GM21360 (cell line): ENCODE measurements around the gene ANO2.
"Not testable (repeated sequence)": the region's sequence is repeated elsewhere in the genome, so short reads cannot be mapped to it uniquely, and the experiment has no call there.

ENCODE experiments used
- ATAC-seq: cut with Tn5 transposase; IDR thresholded peaks from one replicate; pipeline ENCODE4 v1.9.1; 2021; ENCODE audit warnings: mild to moderate bottlenecking, moderate library complexity; ENCODE audit not compliant: unreplicated experiment

Gene ANO2

DNA sequence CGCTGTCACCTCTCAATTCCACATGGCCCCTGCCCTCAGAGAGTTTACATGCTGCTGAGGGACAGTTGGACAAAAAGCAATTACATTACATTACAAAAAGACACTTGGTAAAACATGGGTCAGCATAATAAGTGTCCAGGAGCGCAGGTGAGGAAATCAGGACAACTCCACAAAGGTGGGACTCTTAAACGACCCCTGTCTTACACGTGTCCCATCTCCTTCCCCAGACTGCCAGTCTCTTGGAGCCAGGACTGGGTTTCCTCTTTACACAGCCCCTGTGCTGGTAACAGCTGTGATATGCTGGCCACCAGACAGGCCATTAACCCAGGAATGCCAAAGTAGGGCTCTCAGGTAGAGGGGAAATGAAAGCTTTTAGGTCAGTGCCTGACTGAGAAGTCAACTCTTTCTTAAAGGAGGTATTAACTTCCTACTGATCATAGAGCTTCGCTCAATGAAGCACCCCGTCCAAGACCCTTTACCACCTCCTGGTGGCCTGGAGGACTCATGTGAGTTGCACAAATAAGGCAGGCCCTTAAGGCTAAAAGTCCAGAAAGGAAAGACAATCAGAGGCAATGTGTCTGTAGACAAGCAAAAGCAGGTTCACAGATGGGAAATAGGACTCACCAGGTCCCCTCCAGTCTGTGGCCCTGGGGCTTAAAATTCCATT is 55.5 kb downstream of the ANO2 start:
- ATAC-seq: no peak

DNA sequence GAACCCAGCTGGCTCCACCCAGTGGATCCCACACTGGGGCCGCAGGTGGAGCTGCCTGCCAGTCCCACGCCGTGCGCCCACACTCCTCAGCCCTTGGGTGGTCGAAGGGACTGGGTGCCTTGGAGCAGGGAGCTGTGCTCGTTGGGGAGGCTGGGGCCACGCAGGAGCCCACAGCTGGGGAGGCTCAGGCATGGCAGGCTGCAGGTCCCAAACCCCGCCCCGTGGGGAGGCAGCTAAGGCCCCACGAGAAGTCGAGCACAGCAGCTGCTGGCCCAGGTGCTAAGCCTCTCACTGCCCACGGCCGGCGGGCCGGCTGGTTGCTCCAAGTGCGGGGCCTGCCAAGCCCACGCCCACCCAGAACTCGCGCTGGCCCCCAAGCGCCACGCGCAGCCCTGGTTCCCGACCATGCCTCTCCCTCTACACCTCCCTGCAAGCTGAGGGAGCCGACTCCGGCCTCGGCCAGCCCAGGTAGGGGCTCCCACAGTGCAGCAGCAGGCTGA is 56.2 kb downstream of the ANO2 start:
- ATAC-seq: no peak

DNA sequence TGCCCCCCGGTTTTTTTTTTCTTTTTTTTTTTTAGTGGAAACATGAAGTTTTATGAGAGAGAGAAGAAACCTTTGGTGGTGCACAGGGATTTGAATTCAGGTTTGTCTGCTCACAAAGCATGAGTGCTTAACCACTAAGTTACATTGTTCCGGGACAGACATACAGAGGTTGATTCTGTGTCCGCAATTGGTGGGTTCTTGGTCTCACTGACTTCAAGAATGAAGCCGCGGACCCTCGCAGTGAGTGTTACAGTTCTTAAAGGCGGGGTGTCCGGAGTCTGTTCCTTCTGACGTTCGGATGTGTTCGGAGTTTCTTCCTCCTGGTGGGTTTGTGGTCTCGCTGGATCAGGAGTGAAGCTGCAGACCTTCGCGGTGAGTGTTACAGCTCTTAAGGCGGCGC is 57.2 kb downstream of the ANO2 start:
- ATAC-seq: not testable (repeated sequence)

DNA sequence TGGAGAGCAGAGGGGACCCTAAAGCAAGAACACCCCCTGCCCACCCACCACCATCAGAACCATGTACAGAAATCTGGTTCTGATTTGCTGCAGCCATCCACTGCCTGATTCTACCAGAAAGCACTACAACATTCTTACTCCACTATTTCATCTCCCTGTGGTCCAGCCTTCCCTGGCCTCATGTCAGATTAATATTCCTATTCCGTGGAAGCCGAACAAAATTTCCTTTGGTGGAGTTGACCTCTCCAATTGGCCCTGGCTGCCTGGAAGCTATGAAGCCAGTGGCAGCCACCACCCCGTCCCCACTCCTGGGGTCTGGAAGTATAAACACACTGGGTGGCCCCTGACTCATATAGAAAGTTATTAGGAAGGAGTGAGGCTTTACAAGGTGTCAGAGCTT is 60.2 kb downstream of the ANO2 start:
- ATAC-seq: no peak

DNA sequence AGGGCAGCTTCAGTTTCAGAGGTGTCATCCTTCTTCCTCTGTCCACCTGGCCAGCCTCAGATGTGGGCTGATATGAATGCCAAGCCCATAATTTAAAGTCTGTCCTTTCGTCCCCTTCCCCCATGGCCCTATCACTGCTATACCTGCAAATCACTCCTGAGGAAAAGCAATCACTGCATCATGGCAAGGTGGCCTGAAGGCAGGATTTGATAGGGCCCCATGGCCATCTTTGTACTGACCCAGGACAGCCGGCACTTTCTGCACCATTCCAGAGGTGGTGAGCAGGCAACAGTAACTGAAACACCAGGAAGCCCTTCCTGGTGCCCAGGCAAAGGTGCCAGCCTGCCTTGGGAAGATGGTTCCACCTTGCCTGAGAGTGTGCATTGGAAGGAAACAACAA is 60.8 kb downstream of the ANO2 start:
- no peak for ATAC-seq

DNA sequence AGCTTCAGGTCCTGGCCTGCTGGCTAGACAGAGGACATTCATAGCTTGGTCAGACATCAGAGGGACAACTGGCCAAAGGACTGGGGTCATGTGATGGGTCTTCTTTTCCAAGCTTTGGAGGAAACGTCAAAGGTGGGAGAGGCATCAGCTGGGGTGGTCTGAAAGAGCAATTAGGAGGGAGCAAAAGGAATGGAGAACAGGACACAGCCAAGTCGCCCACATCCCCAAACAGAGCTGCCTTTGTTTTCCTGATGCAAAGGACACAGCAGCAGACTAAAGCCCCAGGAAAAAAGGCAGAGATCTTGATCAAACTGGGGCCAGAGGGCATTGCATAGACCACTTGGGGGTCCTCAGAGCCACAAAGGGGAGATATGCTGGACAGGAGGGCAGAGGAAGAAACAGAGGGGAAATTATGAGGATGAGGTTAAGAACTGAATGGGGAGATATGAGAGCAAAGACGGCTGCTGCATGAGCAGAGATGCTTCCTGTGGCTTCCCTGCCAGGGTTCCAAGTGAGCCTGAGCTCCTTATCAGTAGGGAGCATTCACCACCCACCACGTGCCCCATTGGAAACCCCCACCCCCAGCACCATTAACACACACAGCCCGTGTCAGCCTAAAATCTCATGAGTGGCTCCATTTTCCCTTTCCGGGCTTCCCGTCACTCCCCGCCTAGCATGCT is 62.4 kb downstream of the ANO2 start:
- no peak for ATAC-seq

DNA sequence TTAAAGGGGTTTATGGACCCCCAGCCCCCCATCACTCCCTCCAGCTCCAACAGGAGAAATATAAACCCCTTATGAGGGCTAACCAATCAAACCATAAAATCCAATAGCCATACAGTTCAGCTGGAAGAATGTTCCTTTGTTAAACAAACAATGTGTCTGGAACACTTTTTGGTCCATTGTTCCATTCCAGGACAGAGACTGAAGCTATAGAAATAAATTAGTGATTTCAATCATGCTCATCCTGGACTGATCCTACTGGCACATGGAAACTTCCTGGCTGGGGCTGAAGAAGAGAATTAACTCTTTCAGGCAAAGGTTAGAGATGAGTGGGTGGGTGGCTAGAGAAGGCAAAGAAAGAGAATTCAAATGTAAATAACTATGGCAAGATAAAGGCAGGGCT is 63.4 kb downstream of the ANO2 start:
- no peak for ATAC-seq

DNA sequence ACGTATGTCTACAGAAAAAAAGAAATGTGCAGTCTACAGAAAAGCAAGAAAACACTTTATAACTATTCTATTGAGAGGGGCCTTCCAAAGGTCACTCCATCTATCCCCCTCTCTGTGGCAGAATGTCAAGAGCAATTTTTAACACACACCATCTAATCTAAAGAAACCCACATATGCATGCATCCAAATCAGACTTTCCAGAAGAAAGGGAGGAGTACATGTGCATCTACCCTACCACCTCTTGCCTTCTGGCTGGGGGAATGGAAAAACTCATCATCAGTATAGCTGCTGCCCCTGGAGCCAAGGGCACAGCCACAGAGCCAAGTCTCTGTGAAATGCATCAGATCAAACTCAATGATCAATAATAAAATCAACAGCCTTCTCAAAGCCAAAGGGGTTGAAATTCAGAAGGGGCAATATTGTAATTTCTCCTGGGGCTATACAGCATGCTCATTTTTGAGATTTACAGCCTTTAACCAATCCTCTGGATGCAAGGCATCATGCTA is 63.9 kb downstream of the ANO2 start:
- ATAC-seq: no peak

DNA sequence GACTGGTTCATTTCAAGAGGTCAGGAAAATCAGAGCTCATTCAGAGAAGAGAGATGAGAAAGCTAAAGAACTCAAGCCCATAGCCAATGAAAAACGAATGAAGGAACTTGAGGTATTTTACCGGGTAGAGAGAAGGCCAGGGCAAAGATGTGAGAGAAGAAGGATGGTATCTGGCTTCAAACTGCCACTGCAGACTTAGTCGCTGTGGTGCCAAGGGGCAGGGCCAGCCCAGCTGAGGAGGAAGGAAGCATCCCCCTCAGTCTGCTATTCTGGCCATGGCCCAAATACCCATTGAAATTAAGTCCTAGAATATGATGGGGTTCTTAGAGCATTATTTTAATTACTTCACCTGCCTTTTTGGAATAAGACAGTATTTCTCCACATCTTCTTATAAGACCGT is 69.2 kb downstream of the ANO2 start:
- no peak for ATAC-seq

DNA sequence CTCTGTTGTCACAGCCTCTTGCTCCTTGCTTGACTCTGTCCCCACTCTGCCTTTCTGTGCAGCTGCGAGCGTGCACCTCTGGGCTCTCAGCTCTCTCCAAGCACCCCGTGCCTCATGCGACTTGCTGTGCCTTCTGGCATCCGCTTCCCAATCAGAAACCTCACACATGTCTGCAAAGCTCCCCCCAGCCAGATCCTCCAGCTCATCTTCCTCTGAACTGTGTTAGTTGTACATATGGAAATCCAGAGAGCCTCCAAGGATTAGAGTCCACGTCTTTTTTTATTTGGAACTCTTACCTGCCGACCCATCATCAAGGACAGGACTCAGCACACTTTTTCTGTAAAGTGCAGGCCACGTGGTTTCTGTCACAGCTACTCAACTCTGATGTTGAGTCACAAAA is 70.5 kb downstream of the ANO2 start:
- ATAC-seq: no peak

DNA sequence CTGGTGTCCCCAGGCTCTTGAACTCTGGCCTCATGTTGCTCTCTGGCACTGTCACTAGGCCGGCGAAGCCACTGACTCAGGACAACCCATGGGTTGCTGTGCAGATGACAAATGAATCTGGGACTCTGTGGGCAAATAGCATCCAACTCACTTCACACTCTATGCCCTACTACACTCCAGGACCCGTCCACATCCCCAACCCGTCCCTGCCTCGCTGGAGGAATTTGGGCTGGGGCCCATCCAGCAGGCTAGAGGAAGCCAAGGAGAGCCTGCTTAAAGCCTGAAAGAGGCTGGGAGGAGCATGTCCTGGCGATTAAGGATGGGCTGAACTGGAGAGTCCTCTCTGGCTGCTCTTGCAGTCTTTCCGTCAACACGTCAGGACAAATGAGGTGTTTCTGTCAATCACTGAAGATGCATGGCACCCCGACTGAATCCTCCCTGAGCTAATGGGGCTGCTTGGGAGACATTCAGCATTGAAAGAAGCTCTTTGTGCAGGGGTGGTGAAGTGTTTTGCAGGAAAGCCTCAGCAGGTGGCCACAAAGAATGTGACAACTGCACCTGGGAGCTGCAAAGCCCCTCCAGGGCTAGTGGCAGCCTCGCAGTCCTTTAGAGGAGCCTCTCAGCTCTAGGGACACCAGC is 71.7 kb downstream of the ANO2 start:
- no peak for ATAC-seq

DNA sequence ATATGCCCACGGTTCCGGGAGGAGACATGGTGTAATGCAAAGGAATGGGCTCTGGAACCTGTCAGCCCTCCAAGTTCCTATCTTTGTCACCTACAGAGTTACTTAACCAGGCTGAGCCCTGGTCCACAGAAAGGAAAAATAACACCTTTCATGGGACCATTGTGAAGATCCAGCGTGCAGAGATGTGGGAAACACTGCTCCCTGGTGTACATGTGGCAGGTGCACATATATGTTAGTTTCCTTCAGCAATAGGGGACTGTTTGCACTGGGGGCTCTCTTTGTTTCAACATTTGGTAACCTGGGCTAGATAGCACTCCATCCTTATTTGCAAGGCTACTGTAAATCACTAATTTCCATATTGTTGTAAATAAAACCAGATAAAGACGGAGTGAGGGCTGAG is 72.3 kb downstream of the ANO2 start:
- ATAC-seq: no peak

DNA sequence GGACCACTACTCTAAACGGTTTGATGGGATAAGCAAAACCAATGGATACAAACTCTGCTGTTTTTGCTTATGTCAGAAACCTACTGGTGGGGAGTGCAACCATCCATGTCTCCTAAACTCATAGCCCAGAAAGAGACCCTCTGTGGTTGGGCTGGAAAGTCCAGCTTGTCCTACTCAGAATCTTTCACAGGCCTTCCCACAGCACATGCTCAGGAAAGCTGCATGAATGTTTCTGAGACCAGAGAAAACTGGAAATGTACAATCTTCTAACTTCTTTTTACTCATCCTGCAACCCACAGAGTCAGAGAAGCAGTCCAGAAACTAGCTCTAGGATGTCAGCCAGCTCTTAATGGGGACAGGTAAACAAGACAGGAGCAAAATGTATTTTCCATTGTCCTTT is 73.3 kb downstream of the ANO2 start:
- ATAC-seq: no peak

DNA sequence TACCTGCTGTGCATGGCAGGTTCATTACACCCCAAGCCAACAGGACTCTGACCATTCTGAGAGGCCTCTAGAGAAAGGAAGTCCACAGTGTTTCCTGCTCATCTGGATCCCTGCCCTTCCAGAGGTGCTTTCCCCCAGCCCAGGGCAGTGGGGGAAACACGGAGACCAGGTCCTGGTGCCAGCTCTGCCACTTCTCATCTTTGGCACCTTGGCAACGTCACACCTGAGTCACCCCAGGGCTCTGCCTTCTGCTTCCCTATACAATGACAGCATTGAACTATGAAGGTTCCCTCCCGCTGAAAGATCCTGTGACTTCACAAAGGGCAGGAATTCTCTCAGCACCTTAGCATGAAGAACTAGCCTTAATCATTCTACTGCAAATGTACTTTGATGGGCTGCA is 74.9 kb downstream of the ANO2 start:
- no peak for ATAC-seq

DNA sequence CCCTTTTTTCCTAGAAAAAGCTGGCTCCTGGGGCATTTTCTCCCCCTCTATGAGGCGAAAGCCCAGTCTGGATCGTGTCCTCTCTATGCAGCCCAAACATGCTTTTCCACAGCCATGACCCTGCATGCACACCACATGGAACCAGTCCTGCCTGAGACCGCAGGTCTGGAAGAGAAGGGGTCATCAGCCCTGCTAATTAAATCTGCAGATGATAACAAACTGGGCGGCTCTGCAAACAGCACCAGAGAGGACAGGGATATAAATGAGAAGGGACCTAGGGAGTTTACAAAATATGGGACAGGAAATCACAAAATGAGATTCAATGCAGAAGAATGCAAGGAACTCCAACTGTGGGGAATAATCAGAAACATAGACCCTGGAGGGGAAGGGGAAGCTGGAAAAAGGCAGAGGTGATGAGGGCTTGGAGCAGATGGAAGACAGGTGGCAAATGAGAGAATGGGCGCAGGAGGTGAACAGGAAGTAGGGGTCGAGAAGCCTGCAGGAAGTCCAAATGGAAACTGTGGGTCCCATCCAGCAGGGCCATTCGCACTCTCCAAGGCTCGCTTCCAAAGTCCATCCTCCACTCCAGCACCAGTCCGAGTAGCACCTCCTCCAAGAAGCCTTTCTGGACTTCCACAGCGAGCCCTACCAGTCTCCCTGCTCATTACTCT is 76.3 kb downstream of the ANO2 start:
- no peak for ATAC-seq

DNA sequence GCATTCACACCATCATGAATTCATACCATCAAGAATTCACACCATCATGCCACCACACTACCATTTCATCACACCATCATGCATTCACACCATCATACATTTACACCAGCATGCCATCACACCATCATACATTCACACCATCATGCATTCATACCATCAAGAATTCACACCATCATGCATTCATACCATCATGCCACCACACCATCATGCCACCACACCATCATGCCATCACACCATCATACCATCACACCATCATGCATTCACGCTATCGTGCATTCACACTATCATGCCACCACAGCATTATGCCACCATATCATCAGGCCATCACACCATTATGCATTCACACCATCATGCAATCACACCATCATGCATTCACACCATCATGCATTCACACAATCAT is 79.7 kb downstream of the ANO2 start:
- ATAC-seq: no peak

DNA sequence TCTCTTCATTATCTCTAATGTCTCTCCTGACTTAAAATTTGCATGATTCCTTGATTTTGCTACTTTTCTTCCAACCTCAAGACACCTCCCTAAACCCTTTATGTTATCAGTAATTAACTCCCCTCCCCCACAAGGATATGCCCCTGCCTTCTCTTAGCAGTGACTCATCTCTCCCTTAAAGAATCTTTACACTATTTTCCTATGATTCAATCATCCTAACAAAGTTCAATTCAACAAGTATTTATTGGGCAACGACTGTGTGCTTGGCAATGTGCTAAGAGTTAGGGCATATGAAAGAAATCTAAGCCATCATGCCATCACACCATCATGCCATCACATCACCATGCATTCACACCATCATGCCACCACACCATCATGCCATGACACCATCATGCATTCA is 80.1 kb downstream of the ANO2 start:
- ATAC-seq: no peak

DNA sequence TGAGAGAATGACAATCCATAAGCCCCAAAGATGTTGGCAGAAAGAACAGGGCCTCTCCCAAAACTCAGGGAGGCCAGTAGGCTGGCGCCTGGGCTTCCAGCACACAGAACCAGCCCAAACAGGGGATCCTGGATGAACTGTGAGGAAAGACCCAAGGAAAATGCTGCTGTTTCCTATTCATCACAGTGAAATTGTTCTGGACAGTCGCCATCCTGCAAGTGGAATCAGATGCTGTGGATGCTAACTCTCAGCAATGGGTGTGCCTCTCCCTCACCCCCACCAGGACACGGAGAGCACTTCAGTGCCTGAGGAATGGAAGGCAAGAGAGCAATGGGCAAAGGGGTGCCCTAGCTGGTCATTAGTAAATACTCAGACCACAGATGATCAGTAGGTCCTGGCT is 80.8 kb downstream of the ANO2 start:
- ATAC-seq: no peak

DNA sequence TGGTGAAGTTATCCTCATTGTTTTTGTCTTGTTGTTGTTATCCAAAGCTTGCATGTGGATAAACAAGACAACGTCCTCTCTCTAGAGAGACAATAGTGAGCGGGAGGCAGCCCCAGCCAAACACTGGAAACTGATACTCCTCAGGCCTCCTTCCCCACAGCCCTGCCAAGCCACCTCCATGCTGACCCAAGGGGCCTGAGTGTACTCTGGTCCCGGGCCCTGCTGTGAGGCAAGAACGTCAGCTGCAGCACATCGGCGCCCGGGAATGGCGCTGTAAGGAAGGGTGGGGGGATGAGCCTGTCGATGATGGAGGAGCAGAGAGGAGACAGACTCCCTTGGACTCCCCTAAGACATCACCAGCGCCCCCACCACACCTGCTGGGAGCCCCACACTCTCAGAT is 83.6 kb downstream of the ANO2 start:
- no peak for ATAC-seq

DNA sequence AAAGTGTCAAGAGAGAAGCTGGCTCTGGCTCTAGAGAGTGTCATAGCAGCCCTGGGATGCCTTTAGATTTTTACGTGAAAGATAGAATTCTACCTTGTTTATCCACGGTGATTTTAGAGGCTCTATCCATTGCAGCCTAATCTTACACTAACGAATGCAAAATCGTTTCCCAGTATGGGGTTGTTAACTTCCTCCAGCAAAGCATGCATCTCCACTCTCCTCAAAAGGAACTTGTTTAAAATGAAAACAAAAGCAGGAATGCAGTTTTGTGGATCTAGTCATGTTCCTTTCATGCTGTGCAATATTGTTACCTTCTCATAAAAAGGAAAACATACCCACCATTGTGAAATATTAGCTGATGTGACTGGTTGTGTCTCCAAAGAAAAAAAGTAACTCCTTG is 88.4 kb downstream of the ANO2 start:
- no peak for ATAC-seq

DNA sequence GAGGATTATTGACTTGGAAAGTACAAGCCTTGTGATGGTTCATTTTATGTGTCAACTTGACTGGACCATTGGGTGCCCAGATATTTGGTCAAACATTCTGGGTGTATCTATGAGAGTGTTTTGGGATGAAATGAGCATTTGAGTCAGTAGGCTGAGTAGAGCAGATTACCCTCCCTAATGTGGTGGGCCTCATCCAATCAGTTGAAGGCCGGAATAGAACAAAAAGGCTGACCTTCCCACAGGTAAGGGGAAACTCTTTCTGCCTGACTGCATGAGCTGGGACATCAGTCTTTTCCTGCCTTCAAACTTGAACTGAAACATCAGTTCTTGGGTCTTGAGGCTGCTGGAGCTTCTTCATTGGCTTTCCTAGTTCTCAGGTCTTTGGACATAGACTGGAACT is 98.1 kb downstream of the ANO2 start:
- ATAC-seq: no peak

DNA sequence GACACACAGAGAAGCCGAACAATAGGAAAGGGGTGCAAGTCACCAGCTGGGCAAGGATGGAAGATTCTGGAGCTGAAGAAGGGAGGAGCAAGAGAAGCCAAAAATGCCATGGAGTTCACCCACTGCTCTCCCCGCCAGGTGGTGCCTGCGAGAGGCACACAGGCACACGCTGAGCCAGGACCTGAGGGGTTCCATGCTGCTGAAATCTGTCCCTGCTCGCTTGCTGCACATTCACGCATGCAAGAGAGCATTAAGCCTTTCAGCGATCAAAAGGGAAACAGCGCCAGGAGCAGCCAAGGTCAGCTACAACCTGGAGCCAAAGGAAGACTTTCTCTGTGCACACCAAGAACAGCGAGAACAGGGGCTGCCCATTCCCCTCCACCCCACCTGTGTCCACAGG is 104.1 kb downstream of the ANO2 start:
- no peak for ATAC-seq
